Mesendoderm (in vitro differentiated cells): ENCODE measurements around the gene SP140.

ENCODE experiments used
- DNase-seq: peaks from one replicate; pipeline ENCODE4 v3.0.0; 2013
- H2AK5ac ChIP-seq: 2 replicates; pipeline ENCODE4 v1.6.1; 2013; ENCODE audit warnings: low read length, inconsistent platforms
- H2BK120ac ChIP-seq: 2 replicates; pipeline ENCODE4 v1.6.1; 2013; ENCODE audit warnings: low read depth, mild to moderate bottlenecking, low read length, moderate library complexity, mixed read lengths
- H2BK15ac ChIP-seq: replicated peaks from 2 replicates; pipeline ENCODE4 v1.6.1; 2013; ENCODE audit warnings: low read depth, mild to moderate bottlenecking, moderate library complexity
- H2BK5ac ChIP-seq: 2 replicates; pipeline ENCODE4 v1.6.1; 2013; ENCODE audit warnings: low read length, inconsistent platforms
- H3K18ac ChIP-seq: 2 replicates; pipeline ENCODE4 v1.6.1; 2013; ENCODE audit warnings: mild to moderate bottlenecking, low read length, mixed read lengths
- H3K23ac ChIP-seq: one replicate; pipeline ENCODE4 v1.6.1; 2013; ENCODE audit warnings: low read length
- H3K27ac ChIP-seq: 2 replicates; pipeline ENCODE4 v1.5.1; 2013; ENCODE audit warnings: low read depth, mild to moderate bottlenecking, inconsistent platforms, low read length, moderate library complexity
- H3K27me3 ChIP-seq: 2 replicates; pipeline ENCODE4 v1.6.1; 2013; ENCODE audit warnings: low read length, control low read depth, mild to moderate bottlenecking, inconsistent platforms; ENCODE audit not compliant: insufficient read depth, poor library complexity
- H3K36me3 ChIP-seq: 2 replicates; pipeline ENCODE4 v1.6.1; 2013; ENCODE audit warnings: low read length, inconsistent platforms; ENCODE audit not compliant: control insufficient read depth, insufficient read depth
- H3K4ac ChIP-seq: one replicate; pipeline ENCODE4 v1.6.1; 2013; ENCODE audit warnings: low read depth, mild to moderate bottlenecking, low read length, moderate library complexity
- H3K4me1 ChIP-seq: 2 replicates; pipeline ENCODE4 v1.6.1; 2013; ENCODE audit warnings: low read depth, low read length, inconsistent platforms; ENCODE audit not compliant: control insufficient read depth
- H3K4me2 ChIP-seq: 2 replicates; pipeline ENCODE4 v1.6.1; 2013; ENCODE audit warnings: low read length
- H3K4me3 ChIP-seq: 2 replicates; pipeline ENCODE4 v1.5.1; 2013; ENCODE audit warnings: mild to moderate bottlenecking, low read length
- H3K56ac ChIP-seq: one replicate; pipeline ENCODE4 v1.6.1; 2013; ENCODE audit warnings: low read length
- H3K79me1 ChIP-seq: 2 replicates; pipeline ENCODE4 v1.6.1; 2013; ENCODE audit warnings: low read length, inconsistent platforms
- H3K79me2 ChIP-seq: 2 replicates; pipeline ENCODE4 v1.6.1; 2013; ENCODE audit warnings: mild to moderate bottlenecking, low read length; ENCODE audit not compliant: control insufficient read depth, insufficient read depth
- H3K9ac ChIP-seq: 2 replicates; pipeline ENCODE4 v1.6.1; 2013; ENCODE audit warnings: low read length, inconsistent platforms
- H4K5ac ChIP-seq: one replicate; pipeline ENCODE4 v1.6.1; 2013; ENCODE audit warnings: low read length
- H4K8ac ChIP-seq: one replicate; pipeline ENCODE4 v1.6.1; 2013; ENCODE audit warnings: low read depth, mild to moderate bottlenecking, control low read depth, low read length, moderate library complexity
- WGBS: extraction: QIAGEN DNeasy Blood & Tissue Kit; methylation state at CpG from one replicate; pipeline ENCODE4 v1.1.7; 2013; ENCODE audit warnings: low lambda C conversion rate, missing lambda C conversion rate; ENCODE audit not compliant: insufficient coverage; ENCODE audit errors: extremely low coverage; 5-methylcytosine and 5-hydroxymethylcytosine counted together

SP140 gene

DNA sequence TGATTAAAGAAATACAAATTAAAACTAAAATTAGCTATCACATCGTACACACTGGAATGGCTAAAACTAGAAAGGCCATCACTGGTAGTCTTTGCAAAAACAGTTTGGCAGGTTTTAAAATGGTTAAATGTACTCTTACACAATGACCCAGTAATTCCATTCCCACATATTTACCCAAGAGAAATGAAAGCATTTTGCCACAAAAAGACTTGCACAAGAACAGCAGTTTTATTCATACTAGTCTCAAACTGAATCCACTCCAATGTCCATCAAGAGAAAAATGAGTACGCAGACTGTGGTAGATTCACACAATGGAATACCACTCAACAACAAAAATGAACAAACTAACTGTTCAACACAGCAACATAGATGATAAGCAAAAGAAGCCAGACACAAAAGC, 130.5 kb downstream of the SP140 start:
- Histone ChIP-seq H3K4me3 (no peak overlapping the region), H2AK5ac (no peak overlapping the region), H3K36me3 (no peaks in the 10 kb centered on the region), H3K79me2 (no peaks in the 10 kb centered on the region), H3K79me1 (no peaks in the 10 kb centered on the region), H3K23ac (no peak overlapping the region), H3K56ac (no peak overlapping the region), H3K18ac (no peak overlapping the region), H3K9ac (no peak overlapping the region), H3K4me2 (no peak overlapping the region), H4K8ac (no peak overlapping the region), H2BK120ac (no peak overlapping the region), H2BK5ac (no peak overlapping the region), H3K4ac (no peak overlapping the region), H2BK15ac (no peak overlapping the region), H4K5ac (no peak overlapping the region), H3K4me1 (no peaks in the 10 kb centered on the region), H3K27me3 (no peaks in the 10 kb centered on the region), H3K27ac (no peak overlapping the region)
- DNase-seq: no peak
- no CpG with 5 or more reads among the region's 2 CpGs for WGBS

DNA sequence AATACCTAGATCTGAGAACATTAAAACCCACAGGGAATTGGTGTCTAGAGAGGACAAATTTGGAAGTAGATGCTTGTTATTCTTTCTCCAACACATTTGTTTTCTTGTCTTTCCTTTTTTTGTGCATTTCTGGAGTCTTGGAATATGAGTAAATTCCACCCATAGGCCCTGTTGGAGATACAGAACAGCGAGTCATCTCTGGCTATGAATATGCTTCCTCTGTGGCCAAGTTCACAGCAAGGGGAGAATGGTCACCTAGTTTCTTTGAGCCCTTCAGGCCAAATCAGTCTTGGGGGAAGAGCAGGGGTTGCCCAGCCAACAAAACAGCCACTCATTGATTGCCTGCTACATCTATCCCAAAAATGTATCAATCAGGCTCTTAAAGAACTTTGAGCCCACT, 132.8 kb downstream of the SP140 start:
- Histone ChIP-seq H4K8ac (peak overlapping the region; percentile 56), H3K23ac (no peak overlapping the region), H3K9ac (no peak overlapping the region), H3K36me3 (no peaks in the 10 kb centered on the region), H2AK5ac (no peak overlapping the region), H3K4me3 (no peak overlapping the region), H3K18ac (no peak overlapping the region), H3K79me1 (no peaks in the 10 kb centered on the region), H3K79me2 (no peaks in the 10 kb centered on the region), H2BK5ac (no peak overlapping the region), H3K4ac (no peak overlapping the region), H2BK120ac (no peak overlapping the region), H4K5ac (no peak overlapping the region), H3K27me3 (no peaks in the 10 kb centered on the region), H3K27ac (no peak overlapping the region), H2BK15ac (no peak overlapping the region), H3K56ac (no peak overlapping the region), H3K4me2 (no peak overlapping the region), H3K4me1 (no peaks in the 10 kb centered on the region)
- no peak for DNase-seq
- WGBS: no CpG with 5 or more reads among the region's 1 CpG

DNA sequence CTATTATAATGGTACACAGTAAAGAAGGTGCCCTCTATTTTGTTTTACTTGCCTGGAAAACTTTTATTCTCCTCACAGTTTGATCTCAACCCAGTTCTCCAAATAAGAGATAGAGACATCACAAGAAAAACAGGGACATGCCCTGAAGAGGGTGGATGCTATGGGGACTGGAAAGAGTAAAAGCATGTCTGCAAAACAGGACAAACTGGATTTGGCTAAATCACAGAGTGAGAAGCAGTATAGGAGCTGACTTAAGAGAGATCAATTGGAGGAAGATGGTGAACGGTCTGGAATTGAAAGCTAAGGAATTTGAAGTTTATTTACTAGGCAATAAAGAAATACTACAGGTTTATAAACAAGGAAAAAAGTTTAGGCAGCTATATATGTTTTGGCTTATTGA, 134.5 kb downstream of the SP140 start:
- Histone ChIP-seq H3K18ac (no peak overlapping the region), H3K4me1 (no peaks in the 10 kb centered on the region), H3K4me3 (no peak overlapping the region), H3K4ac (no peak overlapping the region), H2BK15ac (no peak overlapping the region), H3K79me1 (no peaks in the 10 kb centered on the region), H2BK5ac (no peak overlapping the region), H3K9ac (no peak overlapping the region), H2BK120ac (no peak overlapping the region), H3K56ac (no peak overlapping the region), H3K79me2 (no peaks in the 10 kb centered on the region), H3K27ac (no peak overlapping the region), H3K23ac (no peak overlapping the region), H2AK5ac (no peak overlapping the region), H3K27me3 (no peaks in the 10 kb centered on the region), H3K36me3 (no peaks in the 10 kb centered on the region), H4K8ac (no peak overlapping the region), H4K5ac (no peak overlapping the region), H3K4me2 (no peak overlapping the region)
- no peak for DNase-seq
- no CpG with 5 or more reads among the region's 1 CpG for WGBS

DNA sequence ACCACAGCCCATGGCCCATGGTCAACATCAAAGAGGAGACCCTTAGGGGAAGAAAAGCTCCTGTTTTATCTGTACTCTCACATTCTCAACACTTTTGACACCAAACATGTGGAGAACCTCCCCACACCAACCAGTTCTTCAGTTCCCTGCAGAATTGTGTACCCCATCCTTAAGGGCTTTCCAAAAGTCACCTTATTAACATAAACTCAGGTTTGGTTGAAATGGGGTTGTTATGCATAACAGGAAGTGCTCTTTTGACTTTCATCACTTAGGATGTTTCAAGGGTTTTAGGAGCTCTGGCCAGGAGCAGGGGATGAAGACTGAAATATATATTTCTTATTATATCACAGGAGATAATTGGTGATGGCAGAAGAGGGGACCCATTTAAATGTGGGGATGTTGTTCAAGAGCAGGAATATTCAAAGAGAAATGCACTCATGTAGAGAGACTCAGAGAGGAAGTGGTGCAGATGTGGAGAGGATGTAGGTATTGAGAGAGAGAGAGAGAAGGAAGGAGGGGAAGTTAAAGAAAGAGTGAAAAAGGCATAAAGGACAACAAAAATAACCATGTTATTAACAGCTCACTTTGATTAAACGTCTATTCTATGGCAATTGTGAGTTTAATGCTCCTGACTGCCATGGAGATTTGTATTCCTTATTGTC, 136.6 kb downstream of the SP140 start:
- DNase-seq: no peak
- no peak overlapping the region for H3K27ac ChIP-seq
- no CpG with 5 or more reads among the region's 1 CpG for WGBS
- no peak overlapping the region for H3K23ac ChIP-seq
- H3K4ac ChIP-seq: no peak overlapping the region
- no peak overlapping the region for H2BK5ac ChIP-seq
- no peak overlapping the region for H3K18ac ChIP-seq
- H3K36me3 ChIP-seq: no peaks in the 10 kb centered on the region
- H3K4me1 ChIP-seq: no peaks in the 10 kb centered on the region
- no peak overlapping the region for H4K8ac ChIP-seq
- H2BK15ac ChIP-seq: no peak overlapping the region
- H3K27me3 ChIP-seq: no peaks in the 10 kb centered on the region
- H2AK5ac ChIP-seq: no peak overlapping the region
- no peaks in the 10 kb centered on the region for H3K79me2 ChIP-seq
- H3K9ac ChIP-seq: no peak overlapping the region
- no peak overlapping the region for H2BK120ac ChIP-seq
- no peak overlapping the region for H4K5ac ChIP-seq
- H3K56ac ChIP-seq: no peak overlapping the region
- H3K79me1 ChIP-seq: no peaks in the 10 kb centered on the region
- H3K4me3 ChIP-seq: no peak overlapping the region
- H3K4me2 ChIP-seq: no peak overlapping the region
